ENCODE data around the gene PRSS16.
"Not testable (repeated sequence)": the region's sequence is repeated elsewhere in the genome, so short reads cannot be mapped to it uniquely, and the experiment has no call there.

PRSS16 gene, protein sequence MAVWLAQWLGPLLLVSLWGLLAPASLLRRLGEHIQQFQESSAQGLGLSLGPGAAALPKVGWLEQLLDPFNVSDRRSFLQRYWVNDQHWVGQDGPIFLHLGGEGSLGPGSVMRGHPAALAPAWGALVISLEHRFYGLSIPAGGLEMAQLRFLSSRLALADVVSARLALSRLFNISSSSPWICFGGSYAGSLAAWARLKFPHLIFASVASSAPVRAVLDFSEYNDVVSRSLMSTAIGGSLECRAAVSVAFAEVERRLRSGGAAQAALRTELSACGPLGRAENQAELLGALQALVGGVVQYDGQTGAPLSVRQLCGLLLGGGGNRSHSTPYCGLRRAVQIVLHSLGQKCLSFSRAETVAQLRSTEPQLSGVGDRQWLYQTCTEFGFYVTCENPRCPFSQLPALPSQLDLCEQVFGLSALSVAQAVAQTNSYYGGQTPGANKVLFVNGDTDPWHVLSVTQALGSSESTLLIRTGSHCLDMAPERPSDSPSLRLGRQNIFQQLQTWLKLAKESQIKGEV

GRCh38 chr6:27247133-27247836 lies at the start of gene PRSS16:
Gene PRSS16 (plus strand): TSS chr6:27247701. CDS start chr6:27247738, 37 bp downstream.
- DNase-seq (ENCODE audit: low read depth in 2 of 2): no peak

DNA sequence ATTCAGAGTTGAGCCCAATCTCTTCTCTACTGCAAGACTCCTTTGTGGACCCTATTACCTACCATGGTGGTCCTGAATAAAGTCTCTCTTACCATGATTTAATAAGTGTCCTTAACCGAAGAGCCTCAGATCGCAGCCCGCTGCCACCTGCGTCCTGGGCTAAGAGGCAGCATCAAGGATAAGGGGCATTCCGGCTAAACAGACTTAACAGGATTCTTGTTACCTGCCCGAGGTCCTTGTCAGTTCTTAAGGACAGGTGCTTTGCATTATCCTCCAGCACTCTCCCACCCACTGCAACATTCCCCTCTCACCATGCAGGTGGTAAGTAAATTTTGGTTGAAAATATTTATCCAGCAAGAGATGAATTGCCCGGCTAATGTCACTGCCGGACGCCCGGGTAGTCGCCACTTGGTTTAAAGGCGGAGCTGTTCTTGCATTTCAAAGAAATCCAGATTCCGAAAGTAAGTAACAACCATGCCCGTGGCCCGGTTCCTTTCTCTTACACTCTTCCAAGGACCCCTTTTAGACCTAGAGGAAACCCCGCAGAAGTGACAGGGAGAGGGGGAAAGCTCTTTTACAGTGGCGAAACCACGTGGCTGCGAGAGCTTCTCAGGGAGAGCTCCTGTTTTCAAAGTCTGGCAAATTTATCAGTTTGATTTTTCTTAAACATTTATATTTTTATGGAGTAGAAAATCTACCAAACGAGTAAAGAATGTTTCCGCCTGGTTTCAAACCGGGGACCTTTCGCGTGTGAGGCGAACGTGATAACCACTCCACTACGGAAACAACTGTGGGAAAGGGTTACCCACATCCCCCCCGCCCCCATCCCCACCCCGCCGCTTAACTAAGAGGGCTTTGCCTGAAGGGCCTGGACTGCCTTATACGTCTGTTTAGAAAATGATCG lies 41.9 kb upstream of the PRSS16 start:
- no peak for DNase-seq (ENCODE audit: low read depth in 2 of 2)

GRCh38 chr6:27206806-27207205 lies 40.7 kb upstream of the PRSS16 start:
- no peak for DNase-seq (ENCODE audit: low read depth in 2 of 2)

DNA sequence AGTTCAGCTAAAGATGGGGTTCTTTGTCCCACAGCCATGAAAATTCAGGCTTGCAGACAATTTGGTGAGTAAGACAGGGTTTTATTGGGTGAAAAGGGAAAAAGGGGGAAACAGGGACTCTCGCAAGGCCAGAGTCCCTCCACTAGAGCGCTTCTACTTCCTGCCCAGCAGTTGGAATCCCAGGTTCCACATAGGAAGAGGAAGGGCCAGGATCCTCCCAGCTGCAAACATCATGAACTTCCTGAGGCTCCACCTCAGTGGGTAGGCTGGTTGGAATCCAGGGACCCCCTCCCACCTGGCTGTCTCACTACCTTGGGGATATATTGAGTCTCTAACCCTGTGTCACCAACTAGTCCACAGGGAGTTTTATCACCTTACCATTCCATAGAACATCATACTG lies 39.5 kb upstream of the PRSS16 start:
- DNase-seq (ENCODE audit: low read depth in 2 of 2): no peak

GRCh38 chr6:27209196-27209595 lies 38.3 kb upstream of the PRSS16 start:
- no peak for DNase-seq (ENCODE audit: low read depth in 2 of 2)

DNA sequence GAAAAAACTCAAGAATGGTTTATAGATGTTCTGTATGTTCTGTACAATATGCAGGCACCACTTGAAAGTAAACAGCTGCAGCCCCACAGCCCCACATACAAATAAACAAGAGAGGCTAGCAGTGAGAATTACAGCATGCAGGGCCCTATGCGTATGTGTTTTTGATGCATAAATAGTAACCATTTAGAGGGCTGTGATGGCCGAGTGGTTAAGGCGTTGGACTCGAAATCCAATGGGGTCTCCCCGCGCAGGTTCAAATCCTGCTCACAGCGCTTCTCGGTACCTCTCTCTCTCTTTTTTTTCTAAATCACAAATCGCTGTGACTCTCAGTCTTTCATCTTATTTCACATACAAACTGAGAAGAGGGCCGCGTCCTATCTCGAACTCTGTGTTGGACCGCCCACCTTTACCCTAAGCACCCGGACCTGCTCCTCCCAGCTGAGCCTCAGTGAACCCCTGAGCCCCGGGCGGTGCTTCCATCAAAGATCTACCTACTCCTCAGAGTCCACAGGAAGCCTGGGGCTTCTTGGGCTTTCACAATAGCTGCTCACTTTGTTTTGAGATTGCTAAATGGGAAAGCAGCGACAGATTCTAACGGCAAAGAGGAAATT lies 37.7 kb upstream of the PRSS16 start:
- no peak for DNase-seq (ENCODE audit: low read depth in 2 of 2)

GRCh38 chr6:27213091-27213517 lies 34.4 kb upstream of the PRSS16 start:
- DNase-seq (ENCODE audit: low read depth in 2 of 2): not testable (repeated sequence)

DNA sequence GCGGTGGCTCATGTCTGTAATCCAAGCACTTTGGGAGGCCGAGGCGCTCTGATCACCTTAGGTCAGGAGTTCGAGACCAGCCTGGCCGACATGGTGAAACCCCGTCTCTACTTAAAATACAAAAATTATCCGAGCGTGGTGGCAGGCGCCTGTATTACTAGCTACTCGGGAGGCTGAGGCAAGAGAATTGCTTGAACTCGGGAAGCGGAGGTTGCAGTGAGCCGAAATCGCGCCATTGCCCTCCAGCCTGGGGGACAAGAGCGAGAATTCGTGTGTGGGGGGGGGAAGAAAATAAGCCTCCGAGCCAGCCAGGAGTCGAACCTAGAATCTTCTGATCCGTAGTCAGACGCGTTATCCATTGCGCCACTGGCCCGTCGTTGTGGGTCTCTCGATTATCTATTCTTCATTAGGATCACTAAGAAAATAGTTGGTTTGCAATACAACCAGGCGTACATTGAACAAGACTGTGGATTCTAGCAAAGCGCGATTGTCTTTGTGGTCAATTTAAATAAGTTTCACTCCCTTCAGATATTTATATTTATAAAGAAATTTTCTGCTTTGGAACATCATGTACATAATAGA lies 33.9 kb upstream of the PRSS16 start:
- no peak for DNase-seq (ENCODE audit: low read depth in 2 of 2)

- no peak for DNase-seq (ENCODE audit: low read depth in 2 of 2)
Observed at GRCh38 chr6:27214126-27214601, 33.3 kb upstream of the PRSS16 start.

DNA sequence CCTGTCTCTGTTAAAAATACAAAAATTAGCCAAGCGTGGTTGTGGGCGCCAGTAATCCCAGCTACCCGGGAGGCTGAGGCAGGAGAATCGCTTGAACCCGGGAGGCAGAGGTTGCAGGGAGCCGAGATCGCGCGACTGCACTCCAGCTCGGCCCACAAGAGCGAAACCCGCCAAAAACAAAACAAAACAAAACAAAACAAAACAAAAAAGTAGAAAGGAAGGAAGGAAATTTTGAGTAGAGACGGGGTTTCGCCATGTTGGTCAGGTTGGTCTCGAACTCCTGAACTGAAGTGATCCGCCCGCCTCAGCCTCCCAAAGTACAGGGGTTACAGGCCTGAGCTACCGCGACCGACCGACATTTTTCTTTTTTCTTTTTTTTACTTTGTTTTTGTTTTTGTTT lies 30.6 kb upstream of the PRSS16 start:
- no peak for DNase-seq (ENCODE audit: low read depth in 2 of 2)

DNA sequence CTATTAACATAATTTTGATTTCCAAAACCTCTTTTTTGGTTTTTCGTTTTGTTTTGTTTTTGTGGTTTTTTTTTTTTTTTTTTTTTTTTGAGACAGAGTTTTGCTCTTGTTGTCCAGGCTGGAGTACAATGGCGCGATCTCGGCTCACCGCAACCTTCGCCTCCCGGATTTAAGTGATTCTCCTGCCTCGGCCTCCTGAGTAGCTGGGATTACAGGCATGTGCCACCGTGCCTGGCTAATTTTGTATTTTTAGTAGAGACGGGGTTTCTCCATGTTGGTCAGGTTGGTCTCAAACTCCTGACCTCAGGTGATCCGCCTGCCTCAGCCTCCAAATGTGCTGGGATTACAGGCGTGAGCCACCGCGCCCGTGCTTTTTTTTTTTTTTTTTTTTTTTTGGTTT lies 24.5 kb upstream of the PRSS16 start:
- not testable (repeated sequence) for DNase-seq (ENCODE audit: low read depth in 2 of 2)

- DNase-seq (ENCODE audit: low read depth in 2 of 2): no peak
Observed at GRCh38 chr6:27224729-27225128, 22.8 kb upstream of the PRSS16 start.

DNA sequence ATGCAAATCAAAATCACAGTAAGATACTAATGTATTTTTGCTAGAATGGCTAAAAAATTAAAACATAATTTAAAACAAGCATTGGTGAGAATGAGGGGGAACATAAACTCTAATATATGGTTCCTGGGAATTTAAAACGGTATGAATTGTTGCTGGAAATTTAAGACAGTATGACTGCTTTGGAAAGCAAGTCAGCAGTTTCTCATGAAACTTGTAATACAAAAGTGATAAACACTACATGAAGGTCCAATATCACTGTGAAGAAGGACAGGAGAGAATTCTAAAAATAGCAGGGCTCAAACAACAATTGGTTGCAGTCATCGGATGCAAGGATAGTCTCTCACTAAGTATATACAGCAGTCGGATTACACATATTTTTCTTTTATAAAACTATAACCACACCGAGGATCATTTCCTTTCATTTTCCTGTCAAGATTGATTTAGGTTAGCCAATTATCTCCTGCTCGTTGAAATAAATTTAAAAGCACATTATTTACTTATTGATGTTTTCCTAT lies 18.5 kb upstream of the PRSS16 start:
- no peak for DNase-seq (ENCODE audit: low read depth in 2 of 2)

DNA sequence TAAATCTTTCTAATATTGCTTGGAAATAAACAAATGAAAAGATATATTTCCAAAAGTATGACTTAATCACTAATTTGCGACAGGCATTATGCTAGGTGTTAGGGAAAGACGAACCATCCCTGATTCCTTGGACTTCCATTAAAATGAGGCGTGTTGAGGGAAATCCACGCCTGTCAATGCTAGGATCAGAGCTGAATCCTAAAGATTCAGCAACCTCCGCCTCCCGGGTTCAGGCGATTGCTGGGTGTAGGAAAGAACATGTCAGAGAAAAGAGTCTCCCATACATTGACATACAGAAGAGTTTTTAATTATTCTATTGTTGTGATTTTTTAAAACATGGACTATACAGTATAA lies 16.8 kb upstream of the PRSS16 start:
- no peak for DNase-seq (ENCODE audit: low read depth in 2 of 2)

- no peak for DNase-seq (ENCODE audit: low read depth in 2 of 2)
Observed at GRCh38 chr6:27234576-27234975, 12.9 kb upstream of the PRSS16 start.

DNA sequence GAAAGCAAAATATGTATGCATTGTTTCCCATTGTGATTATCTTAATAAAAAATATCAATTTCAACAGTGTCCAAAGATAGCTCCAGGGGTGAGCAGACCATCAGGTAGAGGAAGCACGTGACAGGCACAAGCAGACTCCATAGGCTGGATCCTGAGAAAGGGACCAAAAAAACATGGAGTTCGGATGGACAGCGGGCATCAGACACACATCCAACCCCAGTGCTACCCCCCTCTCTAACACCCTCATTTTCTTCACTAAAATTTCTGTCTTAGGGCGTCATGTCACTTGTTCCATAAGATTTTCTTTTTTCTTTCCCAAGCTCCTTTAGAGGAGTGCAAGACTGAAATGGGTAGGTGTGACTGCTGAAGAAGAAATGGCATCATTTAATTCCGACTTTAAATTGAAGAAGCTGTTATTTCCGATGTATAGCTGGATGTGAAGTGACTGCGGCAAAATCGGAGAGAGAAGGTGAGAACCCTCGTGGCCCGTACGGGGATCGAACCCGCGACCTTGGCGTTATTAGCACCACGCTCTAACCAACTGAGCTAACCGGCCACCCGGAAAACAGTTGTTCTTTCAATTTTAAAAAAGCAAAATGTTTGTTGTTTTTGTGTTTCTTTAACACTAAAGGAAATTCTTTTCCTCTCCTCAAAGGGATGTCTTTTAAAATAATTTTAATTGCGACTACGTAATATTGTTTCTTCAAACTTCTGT lies 10.3 kb upstream of the PRSS16 start:
- DNase-seq (ENCODE audit: low read depth in 2 of 2): no peak

DNA sequence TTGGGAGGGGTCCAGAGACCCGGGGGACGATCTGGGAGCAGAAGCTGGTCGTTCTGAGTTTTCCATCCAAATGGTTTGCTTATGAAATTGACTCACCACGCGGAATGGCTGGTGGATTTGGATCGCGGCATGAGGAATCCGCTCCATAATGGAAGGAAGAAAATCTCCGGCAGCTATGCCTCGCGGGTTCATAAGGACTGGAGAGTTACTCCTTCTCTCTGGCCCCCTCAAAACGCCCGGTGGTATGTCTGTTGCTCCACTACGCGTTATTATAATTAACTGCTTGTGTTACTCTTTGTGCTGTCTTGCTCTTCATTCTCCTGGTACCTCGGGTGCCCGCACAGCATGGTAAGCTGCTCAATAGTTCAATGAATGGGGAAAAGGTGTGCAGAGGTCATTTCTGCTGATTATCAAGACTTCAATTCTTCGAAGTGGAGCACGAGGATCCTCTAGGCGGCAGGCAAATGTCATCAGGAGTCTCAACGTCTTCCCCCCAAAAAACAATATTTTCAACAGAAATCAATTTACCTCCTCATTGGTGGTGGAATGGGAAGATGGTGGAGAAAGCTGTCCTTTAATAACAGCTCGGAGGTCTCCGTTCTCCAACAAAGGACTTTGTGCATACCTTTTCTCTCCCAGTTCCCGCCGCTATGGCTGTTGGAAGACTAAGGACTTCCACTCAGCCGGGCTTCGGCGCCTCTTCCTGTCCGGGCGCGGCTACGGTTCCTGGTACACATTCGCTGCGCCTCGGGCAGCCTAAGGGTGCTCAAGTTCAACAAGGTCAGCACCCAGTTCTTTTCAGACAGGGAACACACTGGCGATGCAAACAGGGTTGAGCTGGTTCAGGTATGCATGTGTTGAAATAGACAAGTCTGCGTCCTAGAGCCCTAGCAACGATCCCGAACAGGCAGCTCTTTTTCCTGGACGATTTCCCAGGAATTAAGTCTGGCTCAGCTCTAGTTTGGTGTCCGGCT lies 9.2 kb upstream of the PRSS16 start:
- no peak for DNase-seq (ENCODE audit: low read depth in 2 of 2)

DNA sequence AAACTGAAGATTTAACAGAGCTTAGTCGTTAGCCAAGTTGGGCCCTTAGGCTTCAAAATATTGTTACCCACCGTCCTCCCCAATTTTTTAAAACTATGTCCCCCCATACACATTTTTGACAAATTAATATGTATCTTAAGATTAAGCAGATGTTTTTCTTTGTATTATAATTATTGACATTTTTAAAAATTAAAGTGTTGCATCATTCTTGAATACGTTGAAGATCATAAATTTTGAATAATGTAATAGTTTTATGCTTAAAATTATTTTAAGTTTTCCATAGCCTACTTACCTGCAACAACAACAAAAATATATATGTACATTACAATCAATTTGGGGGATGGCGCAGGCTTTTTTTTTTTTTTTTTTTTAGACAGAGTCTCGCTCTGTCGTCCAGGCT lies 8.2 kb upstream of the PRSS16 start:
- DNase-seq (ENCODE audit: low read depth in 2 of 2): no peak

- DNase-seq (ENCODE audit: low read depth in 2 of 2): no peak
Observed at GRCh38 chr6:27241443-27241842, 6.1 kb upstream of the PRSS16 start.
